WERI-Rb-1 (cell line): ENCODE measurements around the gene FAM47B.

Source experiments
- DNase-seq: peaks from one replicate; pipeline ENCODE4 v3.0.0-alpha.2; 2020
- H3K27ac ChIP-seq: fragments of 250-450 bp; sonication (Bioruptor Pico); 2 replicates; pipeline ENCODE4 v1.5.1; 2020; ENCODE audit warnings: mild to moderate bottlenecking, moderate library complexity
- H3K27me3 ChIP-seq: fragments of 250-450 bp; sonication (Bioruptor Pico); 2 replicates; pipeline ENCODE4 v1.5.1; 2021; ENCODE audit warnings: mild to moderate bottlenecking, low read depth, moderate library complexity; ENCODE audit not compliant: insufficient read depth, severe bottlenecking
- H3K36me3 ChIP-seq: fragments of 250-450 bp; sonication (Bioruptor Pico); 2 replicates; pipeline ENCODE4 v1.5.1; 2020; ENCODE audit warnings: mild to moderate bottlenecking, moderate library complexity
- H3K4me3 ChIP-seq: 2 replicates; pipeline ENCODE4 v1.5.1; 2011; ENCODE audit warnings: low read depth, mild to moderate bottlenecking, control low read depth, low read length
- H3K9me3 ChIP-seq: fragments of 250-450 bp; sonication (Bioruptor Pico); 2 replicates; pipeline ENCODE4 v1.5.1; 2021; ENCODE audit warnings: mild to moderate bottlenecking, moderate library complexity; ENCODE audit not compliant: severe bottlenecking
- TF ChIP-seq, protein P1 (sequence below): IDR thresholded peaks from 2 replicates; pipeline ENCODE4 v1.5.1; 2011; ENCODE audit warnings: low read depth, mild to moderate bottlenecking, control low read depth, inconsistent platforms, low read length

The FAM47B gene

DNA sequence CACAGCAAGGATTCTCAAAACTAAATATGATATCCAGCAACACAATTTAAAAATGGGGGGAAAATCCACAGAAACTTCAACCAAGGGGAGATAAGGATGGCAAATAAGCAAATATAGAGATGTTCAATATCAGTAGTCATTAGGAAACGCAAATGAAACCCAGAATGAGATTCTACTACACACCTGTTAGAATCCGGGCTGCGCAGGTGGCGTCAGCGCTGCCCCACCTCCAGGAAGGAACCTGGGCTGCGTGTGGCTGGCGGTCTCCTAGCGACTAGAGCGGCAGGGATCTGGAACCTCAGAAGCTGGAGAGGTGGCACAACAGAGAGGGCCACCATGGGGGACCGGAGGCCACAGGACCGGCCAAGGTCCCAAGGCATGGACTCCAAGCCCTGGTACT, at the start of gene FAM47B:
Gene FAM47B (plus strand): TSS at position 301 of the 400 bp plus-strand sequence. CDS start 36 bp downstream, at position 337.
- Histone ChIP-seq H3K27ac (no peak within 1 kb of the TSS), H3K27me3 (peaks cover 3% of the 10 kb centered on the region), H3K4me3 (no peak within 1 kb of the TSS), H3K36me3 (no peaks in the 10 kb centered on the region), H3K9me3 (no peaks in the 10 kb centered on the region)
- TF ChIP-seq, protein P1, sequence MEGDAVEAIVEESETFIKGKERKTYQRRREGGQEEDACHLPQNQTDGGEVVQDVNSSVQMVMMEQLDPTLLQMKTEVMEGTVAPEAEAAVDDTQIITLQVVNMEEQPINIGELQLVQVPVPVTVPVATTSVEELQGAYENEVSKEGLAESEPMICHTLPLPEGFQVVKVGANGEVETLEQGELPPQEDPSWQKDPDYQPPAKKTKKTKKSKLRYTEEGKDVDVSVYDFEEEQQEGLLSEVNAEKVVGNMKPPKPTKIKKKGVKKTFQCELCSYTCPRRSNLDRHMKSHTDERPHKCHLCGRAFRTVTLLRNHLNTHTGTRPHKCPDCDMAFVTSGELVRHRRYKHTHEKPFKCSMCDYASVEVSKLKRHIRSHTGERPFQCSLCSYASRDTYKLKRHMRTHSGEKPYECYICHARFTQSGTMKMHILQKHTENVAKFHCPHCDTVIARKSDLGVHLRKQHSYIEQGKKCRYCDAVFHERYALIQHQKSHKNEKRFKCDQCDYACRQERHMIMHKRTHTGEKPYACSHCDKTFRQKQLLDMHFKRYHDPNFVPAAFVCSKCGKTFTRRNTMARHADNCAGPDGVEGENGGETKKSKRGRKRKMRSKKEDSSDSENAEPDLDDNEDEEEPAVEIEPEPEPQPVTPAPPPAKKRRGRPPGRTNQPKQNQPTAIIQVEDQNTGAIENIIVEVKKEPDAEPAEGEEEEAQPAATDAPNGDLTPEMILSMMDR, result no peak
- DNase-seq, result no peak

DNA sequence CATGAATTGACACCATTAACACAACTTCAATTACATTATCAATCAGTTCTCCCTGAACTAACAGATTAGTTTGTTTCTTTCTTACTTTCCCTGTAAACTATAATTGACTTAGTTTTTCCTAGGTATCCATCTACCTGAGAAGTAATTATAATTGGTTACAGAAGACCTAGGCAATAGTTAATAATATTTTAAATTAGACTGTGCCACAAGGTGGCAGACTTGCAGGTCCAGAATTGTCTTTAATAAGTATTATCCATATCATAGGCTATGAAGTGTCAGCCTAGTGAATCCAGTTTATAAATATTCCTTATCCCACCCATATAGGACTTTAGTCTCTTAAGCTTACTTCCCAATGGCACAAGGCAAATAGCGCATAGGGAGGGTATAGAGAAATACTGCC, 48.9 kb upstream of the FAM47B start:
- Histone ChIP-seq H3K9me3 (no peaks in the 10 kb centered on the region), H3K4me3 (no peak overlapping the region), H3K36me3 (no peaks in the 10 kb centered on the region), H3K27ac (no peak overlapping the region), H3K27me3 (no peaks in the 10 kb centered on the region)
- DNase-seq, result no peak
- TF ChIP-seq, protein P1, result no peak

DNA sequence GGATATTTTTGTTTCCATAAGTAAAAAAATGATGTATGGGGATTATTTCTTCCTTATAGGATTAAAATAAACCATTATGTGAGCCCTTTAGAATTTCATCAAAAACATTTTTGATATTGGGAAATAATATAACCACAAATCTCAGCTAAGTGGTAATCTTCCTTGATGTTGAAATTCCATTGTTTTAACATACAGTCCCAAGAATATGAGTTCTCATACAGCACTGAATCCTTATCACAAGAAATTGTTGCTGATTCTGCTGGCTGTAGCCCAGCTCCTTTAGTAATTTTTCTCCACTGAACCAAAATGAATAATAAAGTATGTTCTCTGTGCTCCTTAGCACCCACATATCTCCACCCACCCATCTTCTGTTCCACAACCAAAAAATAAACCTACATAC, 41.9 kb upstream of the FAM47B start:
- Histone ChIP-seq H3K4me3 (no peak overlapping the region), H3K27ac (no peak overlapping the region), H3K36me3 (no peaks in the 10 kb centered on the region), H3K9me3 (no peaks in the 10 kb centered on the region), H3K27me3 (peaks cover 9% of the 10 kb centered on the region)
- TF ChIP-seq, protein P1, result no peak
- DNase-seq, result no peak

DNA sequence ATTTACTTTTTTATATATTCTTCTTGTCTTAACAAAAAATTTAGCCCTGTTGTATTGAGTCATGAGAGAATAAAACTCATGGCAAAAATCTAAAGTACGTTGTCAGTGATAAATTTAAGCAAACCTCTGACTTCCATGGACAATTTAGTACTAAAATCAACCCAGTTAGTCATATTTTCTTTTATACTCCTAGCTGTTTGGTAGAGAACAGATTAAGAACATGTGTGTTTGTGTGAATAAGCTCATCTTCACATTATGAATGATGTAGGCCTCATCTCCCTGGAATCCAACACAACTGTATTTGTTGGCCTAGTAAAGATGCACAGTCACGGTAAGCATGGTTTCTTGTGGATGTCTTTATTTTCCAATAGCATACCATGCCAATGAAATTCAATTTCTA, 40.8 kb upstream of the FAM47B start:
- Histone ChIP-seq H3K36me3 (no peaks in the 10 kb centered on the region), H3K9me3 (no peaks in the 10 kb centered on the region), H3K27ac (no peak overlapping the region), H3K27me3 (peaks cover 9% of the 10 kb centered on the region), H3K4me3 (no peak overlapping the region)
- DNase-seq, result no peak
- TF ChIP-seq, protein P1, result no peak

DNA sequence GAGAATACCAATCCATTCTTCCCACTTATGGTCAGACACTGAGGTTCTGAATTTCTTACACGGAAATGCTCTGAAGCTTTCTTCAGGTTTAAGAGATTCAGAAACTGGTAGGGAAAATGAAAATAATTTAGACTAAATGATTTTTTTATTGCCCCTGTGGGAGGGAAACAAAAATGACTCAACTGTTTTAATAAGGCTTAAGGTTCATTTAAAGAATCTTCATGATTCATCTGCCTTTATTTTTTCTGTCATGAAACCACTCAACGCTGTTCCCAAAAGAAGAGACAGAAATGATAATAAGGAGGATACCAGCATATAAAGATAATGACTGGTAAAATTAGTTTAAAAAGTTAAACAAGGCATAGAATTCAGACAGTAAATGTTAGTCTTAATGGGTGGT, 39.3 kb upstream of the FAM47B start:
- H3K9me3 ChIP-seq, result no peaks in the 10 kb centered on the region
- no peak overlapping the region for H3K27ac ChIP-seq

DNA sequence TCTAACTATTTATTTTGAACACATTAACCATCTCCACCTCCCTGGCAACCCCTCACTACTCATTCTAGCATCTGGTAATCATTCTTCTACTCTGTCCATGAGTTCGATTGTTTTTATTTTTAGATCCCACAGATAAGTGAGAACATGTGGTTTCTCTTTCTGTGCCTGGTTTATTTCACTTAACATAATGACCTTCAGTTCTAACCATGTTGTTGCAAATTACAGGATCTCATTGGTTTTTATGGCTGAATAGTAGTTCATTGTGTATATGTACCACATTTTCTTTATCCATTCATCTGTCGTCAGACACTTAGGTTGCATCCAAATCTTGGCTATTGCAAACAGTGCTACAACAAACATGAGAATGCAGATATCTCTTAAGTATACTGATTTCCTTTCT, 33.4 kb upstream of the FAM47B start:
- H3K36me3 ChIP-seq, result no peaks in the 10 kb centered on the region
- H3K27ac ChIP-seq, result no peak overlapping the region
- peaks cover 11% of the 10 kb centered on the region for H3K27me3 ChIP-seq
- H3K9me3 ChIP-seq, result no peaks in the 10 kb centered on the region
- H3K4me3 ChIP-seq, result no peak overlapping the region
- TF ChIP-seq, protein P1, result no peak
- DNase-seq, result no peak

More for the DNA sequence above, 39.3 kb upstream of the FAM47B start:
- Histone ChIP-seq H3K4me3 (no peak overlapping the region), H3K27me3 (peaks cover 15% of the 10 kb centered on the region), H3K36me3 (no peaks in the 10 kb centered on the region)
- TF ChIP-seq, protein P1, result no peak
- DNase-seq, result no peak
